Stimulated activated CD8-positive, alpha-beta memory T cell treated with anti-CD3 and anti-CD28 coated beads, Interleukin-12 subunit alpha, Interleukin-12 subunit beta, amount 100 ng/mL, for 24 hours (primary cell): ENCODE results near the gene CKAP5.
A peak's percentile ranks its signal among the peaks of the same experiment; 100 is the strongest.
"Not testable (repeated sequence)": the region's sequence is repeated elsewhere in the genome, so short reads cannot be mapped to it uniquely, and the experiment has no call there.

Source experiments
- DNase-seq: peaks from one replicate; pipeline ENCODE4 v3.0.0-alpha.2; 2020; ENCODE audit errors: extremely low read depth

Gene CKAP5

GRCh38 chr11:46726206-46726862 lies 119.7 kb downstream of the CKAP5 start:
- DNase-seq = no peak

GRCh38 chr11:46725338-46726205 lies 120.5 kb downstream of the CKAP5 start:
- DNase-seq = no peak

- no peak for DNase-seq
Observed at GRCh38 chr11:46724088-46724487, 122.0 kb downstream of the CKAP5 start.

- DNase-seq = no peak
Observed at GRCh38 chr11:46723359-46723680, 122.8 kb downstream of the CKAP5 start.

GRCh38 chr11:46722566-46723358 lies 123.3 kb downstream of the CKAP5 start:
- DNase-seq = no peak

- no peak for DNase-seq
Observed at GRCh38 chr11:46721286-46721685, 124.8 kb downstream of the CKAP5 start.

- DNase-seq = no peak
Observed at GRCh38 chr11:46719543-46720218, 126.4 kb downstream of the CKAP5 start.

- no peak for DNase-seq
Observed at GRCh38 chr11:46719048-46719542, 127.0 kb downstream of the CKAP5 start, which contains the start of gene F2. F2 (plus strand) TSS chr11:46719213; CDS start chr11:46719236, 23 bp downstream.

GRCh38 chr11:46718155-46719019 lies 127.7 kb downstream of the CKAP5 start:
- DNase-seq = no peak

- not testable (repeated sequence) for DNase-seq
Observed at GRCh38 chr11:46717825-46718154, 128.3 kb downstream of the CKAP5 start.

- no peak for DNase-seq
Observed at GRCh38 chr11:46712874-46713576, 133.1 kb downstream of the CKAP5 start.

- DNase-seq = no peak
Observed at GRCh38 chr11:46711303-46711702, 134.8 kb downstream of the CKAP5 start.

GRCh38 chr11:46710821-46711269 lies 135.2 kb downstream of the CKAP5 start:
- no peak for DNase-seq

GRCh38 chr11:46709351-46709750 lies 136.7 kb downstream of the CKAP5 start:
- not testable (repeated sequence) for DNase-seq

GRCh38 chr11:46706886-46707285 lies 139.2 kb downstream of the CKAP5 start:
- DNase-seq = no peak

GRCh38 chr11:46705070-46705688 lies 140.9 kb downstream of the CKAP5 start:
- DNase-seq = no peak

GRCh38 chr11:46701078-46701654 lies 144.9 kb downstream of the CKAP5 start:
- no peak for DNase-seq

- DNase-seq = peak; percentile 99
Observed at GRCh38 chr11:46700241-46701077, 145.6 kb downstream of the CKAP5 start, which contains the start of the genes ARHGAP1 and ZNF408. ARHGAP1 (minus strand) TSS chr11:46700619; CDS start chr11:46696107, 4,512 bp downstream. ZNF408 (plus strand) TSS chr11:46701031; CDS start chr11:46701048, 17 bp downstream.
